Upper lobe of left lung (tissue), 4 donors: ENCODE data around the gene NAP1L2.

ENCODE experiments used
- CTCF ChIP-seq, 6 experiments: fragments of 450-650 bp in 4 of 6; fragments of 200-600 bp in 2 of 6; sonication (generic) in 2 of 6; IDR thresholded peaks; one replicate each; pipeline ENCODE4 v1.5.1; 2016 to 2019; ENCODE audit warnings: antibody characterized with exemption in 6 of 6
- POLR2A ChIP-seq, 4 donors: fragments of 450-650 bp; IDR thresholded peaks; one replicate each; pipeline ENCODE4 v1.5.1; 2016 to 2017; ENCODE audit warnings: antibody characterized with exemption in 4 of 4, mild to moderate bottlenecking in 2 of 4
- POLR2AphosphoS5 ChIP-seq, 2 donors: sonication (generic); formaldehyde crosslinking; IDR thresholded peaks; one replicate each; pipeline ENCODE4 v1.5.1; 2017; ENCODE audit warnings: antibody characterized with exemption in 2 of 2

- no peak for TF ChIP-seq CTCF (IDR thresholded peaks at IDR 0.05)
- no peak for TF ChIP-seq POLR2A (IDR thresholded peaks at IDR 0.05)
- no peak for TF ChIP-seq POLR2AphosphoS5 (IDR thresholded peaks at IDR 0.05)
These were observed 3.0 kb upstream of the NAP1L2 start for GRCh38 chrX:73217621-73218020.
